UCSD-AML1 (cell line): Measurements from ENCODE around the gene CCDC78.

Source experiments
- DNase-seq: peaks from one replicate; lab custom pipeline; 2025; ENCODE audit not compliant: unreplicated experiment; lab: John Stamatoyannopoulos, UW

CCDC78 gene

GRCh38 chr16:726438-727290, at the start of gene CCDC78, which contains the start of gene HAGHL:
Gene CCDC78 (minus strand): TSS chr16:726443. CDS start chr16:726367, 76 bp downstream.
Gene HAGHL (plus strand): TSS chr16:727106. CDS start chr16:727510, 404 bp downstream.
- peak; percentile 65 for DNase-seq

DNA sequence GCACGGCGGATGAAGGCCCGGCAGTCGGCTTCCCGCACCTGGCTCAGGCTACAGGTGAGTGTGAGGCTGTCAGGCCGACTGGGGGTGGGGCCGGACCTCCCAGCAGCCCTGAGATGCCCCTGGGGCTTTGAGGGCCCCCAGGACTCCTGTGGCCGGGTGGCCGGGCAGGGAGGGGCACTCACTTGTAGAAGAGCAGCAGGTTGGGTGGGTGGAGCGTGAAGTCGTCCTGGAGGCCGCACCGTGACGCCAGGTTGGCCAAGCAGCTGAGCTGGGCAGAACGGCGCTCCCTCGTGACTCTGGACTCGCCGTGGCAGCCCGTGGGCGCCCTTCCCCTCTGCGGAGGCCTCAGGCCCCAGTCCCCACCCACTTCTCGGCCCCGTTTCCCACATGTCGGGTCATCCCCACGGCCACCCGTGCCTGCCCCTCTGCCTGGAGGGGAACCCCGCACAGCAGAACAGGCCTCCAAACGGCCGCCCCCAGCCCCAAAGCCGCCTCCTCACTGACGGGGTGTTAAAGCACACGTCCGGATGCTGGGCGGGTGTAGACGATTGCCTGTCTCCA, 49.1 kb upstream of the CCDC78 start:
- no peak for DNase-seq

DNA sequence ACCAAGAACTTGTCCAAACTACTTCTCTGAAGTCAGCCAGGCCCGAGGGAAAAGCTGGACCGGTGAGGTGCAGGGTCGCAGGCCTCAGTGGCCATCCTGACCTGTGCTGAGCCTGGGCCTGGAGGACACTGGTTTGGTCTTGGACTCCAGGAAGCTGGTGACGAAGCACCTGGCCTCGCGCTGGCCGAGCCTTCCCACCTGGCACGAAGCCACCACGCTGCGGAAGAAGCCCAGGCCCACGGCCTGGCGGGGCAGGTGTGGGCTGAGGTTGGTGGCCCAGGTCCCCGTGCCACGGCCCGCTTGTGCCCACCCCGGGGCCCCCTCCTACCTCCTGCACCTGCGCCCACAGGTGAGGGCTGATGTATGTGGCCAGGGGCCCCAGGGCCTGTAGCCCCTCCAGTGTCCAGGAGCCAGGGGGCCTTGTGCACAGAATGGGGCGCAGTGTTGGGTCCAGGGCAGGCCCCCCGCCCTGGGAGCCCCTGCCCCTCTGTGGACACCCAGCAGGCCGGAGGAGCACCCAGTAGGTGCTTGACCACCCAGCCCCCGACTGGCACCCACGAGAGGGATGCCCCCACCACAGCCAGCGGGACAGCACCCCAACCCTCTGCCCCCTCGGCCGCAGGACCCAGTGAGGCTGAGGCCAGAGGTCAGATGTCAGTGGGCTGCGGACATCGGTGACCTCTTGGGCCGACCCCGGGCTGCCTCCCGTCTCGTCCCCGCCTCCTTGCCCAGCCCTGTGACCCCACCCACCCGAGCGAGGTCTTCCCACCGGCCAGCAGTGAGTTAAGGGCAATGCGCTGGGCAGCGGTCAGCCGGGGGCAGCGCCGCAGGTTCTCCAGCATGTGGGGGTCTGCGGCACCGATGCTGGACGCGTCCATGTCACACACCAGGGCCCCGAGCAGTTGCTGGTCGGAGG, 48.1 kb upstream of the CCDC78 start:
- DNase-seq = no peak

DNA sequence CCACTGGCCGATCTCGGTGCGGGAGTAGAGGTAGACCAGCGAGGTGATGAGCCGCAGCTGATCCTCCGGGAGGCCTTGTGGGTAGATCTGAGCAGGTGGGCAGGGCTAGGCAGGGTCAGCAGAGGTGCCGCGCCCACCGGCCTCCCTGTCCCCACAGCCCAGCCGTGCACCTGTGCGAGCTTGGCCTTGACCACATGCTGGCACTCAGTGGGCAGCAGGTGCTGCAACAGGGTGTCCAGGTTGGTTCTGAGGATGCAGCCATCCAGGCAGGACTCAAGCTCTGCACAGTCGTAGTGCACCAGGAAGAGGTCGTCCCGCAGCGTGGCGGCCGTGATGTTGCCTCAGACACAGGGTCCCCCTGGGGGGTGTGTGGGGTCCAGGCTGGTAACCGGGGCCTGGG, 46.7 kb upstream of the CCDC78 start:
- DNase-seq = no peak

- DNase-seq = no peak
Observed at GRCh38 chr16:770411-770810, 44.2 kb upstream of the CCDC78 start.

- DNase-seq = no peak
Observed at GRCh38 chr16:769934-770333, 43.7 kb upstream of the CCDC78 start.

DNA sequence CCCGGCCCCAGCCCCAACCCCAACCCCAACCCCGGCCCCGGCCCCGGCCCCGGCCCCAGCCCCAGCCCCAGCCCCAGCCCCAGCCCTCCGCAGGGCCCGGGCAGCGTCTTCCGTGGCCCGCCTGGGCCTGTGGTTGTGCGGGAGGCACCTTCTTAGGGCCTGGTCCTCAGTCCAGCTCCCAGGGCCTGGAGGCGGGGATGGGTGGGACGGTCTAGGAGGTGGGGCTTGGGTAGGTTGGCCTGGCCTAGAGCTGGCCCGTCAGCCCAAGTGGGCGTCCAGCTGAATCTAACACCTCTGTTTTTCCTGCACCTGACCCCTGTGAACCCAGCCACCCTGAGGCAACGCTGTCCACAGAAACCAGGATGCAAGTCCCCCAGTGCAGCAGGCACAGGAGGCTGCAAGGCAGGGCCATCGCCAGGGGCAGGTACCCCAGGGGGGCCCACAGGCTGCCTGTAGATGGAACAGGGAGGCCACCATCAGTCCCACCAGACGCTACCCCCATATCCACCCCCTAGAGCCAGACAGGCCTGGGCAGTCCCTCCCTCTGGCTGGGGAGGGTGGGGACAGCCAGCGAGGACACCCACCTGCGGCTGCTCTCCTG, 43.0 kb upstream of the CCDC78 start:
- no peak for DNase-seq

- DNase-seq = no peak
Observed at GRCh38 chr16:768428-768827, 42.2 kb upstream of the CCDC78 start.

DNA sequence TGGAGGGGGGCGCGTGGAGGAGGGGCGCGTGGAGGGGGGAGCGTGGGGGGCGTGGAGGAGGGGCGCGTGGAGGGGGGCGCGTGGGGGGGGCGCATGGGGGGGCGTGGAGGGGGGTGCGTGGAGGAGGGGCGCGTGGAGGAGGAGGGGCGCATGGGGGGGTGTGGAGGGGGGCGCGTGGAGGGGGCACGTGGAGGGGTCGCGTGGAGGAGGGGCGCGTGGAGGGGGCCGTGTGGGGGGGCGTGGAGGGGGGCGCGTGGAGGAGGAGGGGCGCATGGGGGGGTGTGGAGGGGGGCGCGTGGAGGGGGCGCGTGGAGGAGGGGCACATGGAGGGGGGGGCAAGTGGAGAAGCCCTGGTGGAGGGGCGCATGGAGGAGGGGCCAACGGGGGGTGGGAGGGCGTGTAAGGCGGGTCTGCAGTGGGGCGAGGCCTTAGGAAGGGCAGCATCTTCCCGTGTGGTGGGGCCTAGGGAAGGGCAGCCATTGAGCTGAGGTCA, 41.5 kb upstream of the CCDC78 start:
- no peak for DNase-seq

DNA sequence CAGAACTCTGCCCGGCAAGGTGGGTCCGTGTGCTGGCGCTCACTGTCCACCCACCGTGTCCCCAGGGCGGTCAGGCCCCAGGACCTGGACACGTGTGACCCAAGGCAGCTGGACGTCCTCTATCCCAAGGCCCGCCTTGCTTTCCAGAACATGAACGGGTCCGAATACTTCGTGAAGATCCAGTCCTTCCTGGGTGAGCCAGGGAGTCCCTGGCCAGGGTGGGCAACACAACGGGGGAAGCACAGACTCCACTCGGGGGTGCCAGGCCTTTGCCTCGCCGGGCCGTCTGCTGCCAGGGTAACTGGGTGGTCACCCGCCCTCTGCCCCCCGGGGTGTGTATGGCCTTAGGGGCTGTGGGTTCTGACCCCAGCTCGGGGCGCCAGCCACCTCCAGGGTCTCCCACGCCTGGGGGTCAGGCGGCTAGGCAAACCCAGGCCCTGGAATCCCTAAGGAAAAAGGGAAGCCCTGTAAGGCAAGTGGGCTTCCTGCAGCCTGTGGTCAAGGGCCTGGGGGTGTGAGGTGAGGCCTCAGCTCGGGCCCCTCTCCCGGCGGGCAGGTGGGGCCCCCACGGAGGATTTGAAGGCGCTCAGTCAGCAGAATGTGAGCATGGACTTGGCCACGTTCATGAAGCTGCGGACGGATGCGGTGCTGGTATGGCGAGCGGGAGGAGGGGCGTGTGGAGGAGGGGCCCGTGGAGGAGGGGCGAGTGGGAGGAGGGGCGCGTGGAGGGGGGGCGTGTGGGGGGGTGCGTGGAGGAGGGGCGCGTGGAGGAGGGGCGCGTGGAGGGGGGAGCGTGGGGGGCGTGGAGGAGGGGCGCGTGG, 40.8 kb upstream of the CCDC78 start:
- DNase-seq = no peak

GRCh38 chr16:766008-766819, 40.0 kb upstream of the CCDC78 start:
- DNase-seq = no peak

DNA sequence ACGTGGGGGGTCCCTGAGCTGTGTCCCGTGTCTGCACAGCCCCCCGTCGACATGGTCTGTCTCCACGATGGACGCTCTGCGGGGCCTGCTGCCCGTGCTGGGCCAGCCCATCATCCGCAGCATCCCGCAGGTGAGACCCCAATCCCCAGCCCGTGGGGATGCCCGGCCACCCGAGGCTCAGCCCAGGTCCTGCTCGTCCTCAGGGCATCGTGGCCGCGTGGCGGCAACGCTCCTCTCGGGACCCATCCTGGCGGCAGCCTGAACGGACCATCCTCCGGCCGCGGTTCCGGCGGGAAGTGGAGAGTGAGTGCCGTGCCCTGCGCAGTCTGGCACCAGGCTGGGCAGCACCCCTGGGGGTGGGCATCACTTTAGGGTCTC, 39.2 kb upstream of the CCDC78 start:
- DNase-seq = no peak

DNA sequence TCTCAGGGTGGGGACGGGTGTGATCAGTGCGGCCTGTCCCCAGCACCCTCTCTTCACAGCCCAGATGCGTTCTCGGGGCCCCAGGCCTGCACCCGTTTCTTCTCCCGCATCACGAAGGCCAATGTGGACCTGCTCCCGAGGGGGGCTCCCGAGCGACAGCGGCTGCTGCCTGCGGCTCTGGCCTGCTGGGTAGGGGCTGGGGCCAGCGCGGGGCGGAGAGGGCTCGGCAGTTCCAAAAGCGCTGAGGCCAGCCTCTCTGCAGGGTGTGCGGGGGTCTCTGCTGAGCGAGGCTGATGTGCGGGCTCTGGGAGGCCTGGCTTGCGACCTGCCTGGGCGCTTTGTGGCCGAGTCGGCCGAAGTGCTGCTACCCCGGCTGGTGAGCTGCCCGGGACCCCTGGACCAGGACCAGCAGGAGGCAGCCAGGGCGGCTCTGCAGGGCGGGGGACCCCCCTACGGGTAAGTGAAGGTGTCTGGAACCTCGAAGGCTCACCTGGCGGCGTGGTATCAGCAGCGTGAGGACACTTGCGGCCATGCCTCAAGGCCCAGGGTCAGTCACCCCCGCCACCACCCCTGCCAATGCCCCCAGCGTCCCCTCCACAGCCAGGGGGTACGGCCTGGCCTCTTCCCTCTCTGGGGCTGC, 38.7 kb upstream of the CCDC78 start:
- no peak for DNase-seq

- DNase-seq = no peak
Observed at GRCh38 chr16:764184-764750, 38.0 kb upstream of the CCDC78 start.

GRCh38 chr16:763369-764183, 37.3 kb upstream of the CCDC78 start:
- DNase-seq = no peak

- no peak for DNase-seq
Observed at GRCh38 chr16:762595-763268, 36.5 kb upstream of the CCDC78 start.
